NCI-H2196 treated with DMSO at 0.1 percent for 48 hours (cell line): ENCODE measurements around the gene CNEP1R1.
A peak's percentile ranks its signal among the peaks of the same experiment; 100 is the strongest.

Experiments
- DNase-seq: peaks from one replicate; lab custom pipeline; 2025; ENCODE audit not compliant: unreplicated experiment; lab: John Stamatoyannopoulos, UW

Gene CNEP1R1

DNA sequence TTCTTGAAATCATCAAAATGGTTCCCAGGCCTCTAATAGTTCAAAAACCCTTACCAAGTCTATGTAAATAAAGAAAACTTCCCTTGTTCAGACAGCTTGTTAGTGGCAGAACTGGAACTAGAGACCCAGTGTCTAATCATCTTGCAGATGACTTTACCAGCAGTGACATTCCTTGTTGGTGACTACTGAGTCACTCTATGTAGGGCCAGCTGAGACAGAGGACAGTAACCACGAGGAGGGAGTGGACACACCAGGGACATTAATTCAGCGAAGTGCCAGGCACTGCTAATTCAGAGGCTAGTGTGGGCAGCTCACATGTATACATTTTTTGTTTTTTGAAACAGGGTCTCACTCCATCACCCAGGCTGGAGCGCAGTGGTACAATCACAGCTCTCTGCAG, 34.6 kb downstream of the CNEP1R1 start:
- no peak for DNase-seq

DNA sequence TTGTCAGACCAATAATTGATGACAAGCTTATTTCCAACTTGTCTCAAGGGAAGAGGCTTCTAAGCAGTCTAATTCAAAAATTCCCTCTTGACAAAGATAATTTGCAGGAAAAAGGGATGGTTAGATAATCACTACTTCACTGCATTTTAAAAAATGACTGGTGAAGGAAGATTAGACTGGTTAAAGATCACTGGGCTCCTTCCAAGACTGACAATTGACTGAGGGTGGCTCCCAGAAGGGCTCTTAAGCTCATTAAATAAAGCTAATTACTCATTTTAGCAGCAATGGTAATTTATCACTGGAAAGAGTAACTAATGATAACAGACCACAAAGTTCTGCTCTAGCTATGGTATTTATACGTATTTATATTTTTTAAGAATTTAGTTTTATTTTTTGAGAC, 36.3 kb downstream of the CNEP1R1 start:
- DNase-seq = no peak

GRCh38 chr16:50065241-50065623, 40.2 kb downstream of the CNEP1R1 start:
- DNase-seq = no peak

- peak; percentile 36 for DNase-seq
These were observed 40.8 kb downstream of the CNEP1R1 start, which contains the start of gene HEATR3 for GRCh38 chr16:50065624-50066481. HEATR3 (plus strand) TSS chr16:50065970; CDS start chr16:50066132, 162 bp downstream.

- no peak for DNase-seq
These were observed 41.7 kb downstream of the CNEP1R1 start for GRCh38 chr16:50066482-50067289.

DNA sequence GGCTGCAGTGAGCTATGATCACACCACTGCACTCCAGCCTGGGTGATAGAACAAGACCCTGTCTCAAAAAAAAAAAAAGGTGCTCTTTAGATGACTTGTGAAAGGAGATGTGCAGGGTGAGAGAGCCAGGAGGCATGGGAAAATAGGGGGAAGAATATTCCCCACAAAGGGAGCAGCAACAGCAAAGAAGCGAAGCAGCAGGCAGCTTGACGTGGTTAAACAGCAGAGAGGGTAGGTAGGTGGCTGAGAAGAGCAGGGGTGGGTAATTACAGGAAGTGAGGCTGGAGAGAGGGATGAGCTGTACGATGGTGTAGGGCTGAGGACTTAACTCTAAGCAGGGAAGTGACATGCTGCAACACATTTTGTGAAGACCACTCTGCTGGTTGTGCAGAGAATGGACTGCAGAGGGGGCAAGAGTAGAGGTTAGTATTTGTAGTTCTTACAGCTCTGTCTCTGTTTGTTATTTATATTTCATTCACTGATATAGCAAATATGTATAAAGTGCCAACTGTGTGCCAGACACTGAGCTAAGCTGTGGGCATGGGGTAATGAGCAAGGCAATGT, 42.3 kb downstream of the CNEP1R1 start:
- no peak for DNase-seq

- DNase-seq = no peak
These were observed 43.5 kb downstream of the CNEP1R1 start for GRCh38 chr16:50068550-50068949.

GRCh38 chr16:50069060-50069459, 44.0 kb downstream of the CNEP1R1 start:
- DNase-seq = no peak

- DNase-seq = no peak
These were observed 46.1 kb downstream of the CNEP1R1 start for GRCh38 chr16:50071075-50071671.

- DNase-seq = no peak
These were observed 47.7 kb downstream of the CNEP1R1 start for GRCh38 chr16:50072730-50073129.

- DNase-seq = no peak
These were observed 54.5 kb downstream of the CNEP1R1 start for GRCh38 chr16:50079397-50080140.

DNA sequence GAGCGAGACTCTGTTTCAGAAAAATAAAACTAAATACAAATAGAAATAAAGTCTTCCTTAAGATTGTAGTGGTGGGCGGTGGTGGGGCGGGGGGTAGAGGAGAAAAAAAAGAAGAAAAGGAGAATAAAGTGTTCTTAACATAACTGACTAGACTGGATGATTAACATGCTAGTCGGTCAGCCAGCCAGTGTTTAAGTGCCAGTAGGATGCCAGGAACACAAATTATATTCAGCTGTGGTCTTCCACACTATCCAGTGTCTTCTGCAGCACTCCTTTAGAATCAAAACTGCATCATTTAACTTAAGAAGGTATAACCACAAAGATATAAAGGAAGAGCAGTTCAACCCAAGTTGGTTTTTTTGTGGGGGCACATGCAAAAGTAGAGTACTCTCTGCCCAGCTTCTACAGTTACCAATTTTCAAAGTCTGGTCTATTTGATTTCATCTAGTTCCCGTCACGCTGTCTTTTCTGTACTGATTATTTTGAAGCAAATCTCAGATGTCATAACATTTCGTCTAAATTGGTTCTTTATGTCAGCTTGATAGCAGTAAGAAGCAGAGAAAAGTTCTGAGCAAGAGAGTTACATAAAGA, 56.5 kb downstream of the CNEP1R1 start:
- no peak for DNase-seq

DNA sequence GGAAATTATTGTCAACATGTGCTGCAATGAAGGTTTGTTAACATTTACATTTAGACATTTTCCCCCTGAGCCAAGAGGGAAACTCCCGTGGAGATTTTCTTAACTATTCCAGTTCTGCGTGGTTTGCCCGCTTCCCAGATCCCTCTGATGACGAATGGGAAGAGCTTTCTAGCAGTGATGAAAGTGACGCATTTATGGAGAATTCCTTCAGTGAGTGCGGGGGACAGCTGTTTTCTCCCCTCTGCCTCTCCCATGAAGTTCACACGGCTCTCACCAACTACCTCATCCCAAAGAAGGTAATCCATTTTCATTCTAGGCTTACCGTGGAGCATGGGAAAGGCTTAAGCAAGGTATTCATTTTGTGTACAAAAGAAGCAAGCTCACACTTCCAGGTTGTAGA, 59.0 kb downstream of the CNEP1R1 start:
- no peak for DNase-seq

DNA sequence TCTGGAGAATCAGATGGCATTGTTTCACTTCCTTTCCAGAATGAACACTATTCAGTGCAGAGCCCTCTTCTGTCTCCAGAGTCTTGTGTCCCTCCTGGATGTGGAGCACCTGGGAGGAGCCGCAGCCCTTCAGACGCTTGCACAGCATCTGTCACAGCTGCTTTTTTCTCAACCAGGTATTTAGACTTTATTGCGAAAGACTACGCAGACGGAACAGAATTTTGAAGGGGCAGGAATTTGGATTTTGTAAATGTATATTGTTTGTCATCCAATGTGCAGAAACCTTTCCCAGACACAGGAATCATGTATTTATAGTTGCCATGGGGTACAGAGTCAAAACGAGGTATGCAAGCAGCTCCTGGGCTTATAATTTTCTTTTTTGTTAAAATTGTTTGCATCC, 61.2 kb downstream of the CNEP1R1 start:
- DNase-seq = no peak
